Measurements from ENCODE around the gene AGXT.

Gene AGXT

GRCh38 chr2:240903191-240904060 lies 34.8 kb downstream of the AGXT start:
- peaks cover 2% of the 10 kb centered on the region for H3K4me1 ChIP-seq (ENCODE audit: control insufficient read depth, insufficient read depth, low read length, poor library complexity, severe bottlenecking)
- H3K36me3 ChIP-seq (ENCODE audit: control insufficient read depth, insufficient read depth, low read length), result no peaks in the 10 kb centered on the region
- H3K9me3 ChIP-seq (ENCODE audit: control insufficient read depth, low read length), result no peaks in the 10 kb centered on the region
- WGBS, 2 experiments (ENCODE audit: insufficient coverage in 2 of 2), result 94 to 95% methylated on average over 21 to 25 of the region's 34 CpGs
- H3K4me3 ChIP-seq (ENCODE audit: extremely low read depth, insufficient read depth, low read length, poor library complexity, severe bottlenecking), result no peak overlapping the region
- H3K27ac ChIP-seq (ENCODE audit: low read depth, low read length, severe bottlenecking), result no peak overlapping the region

GRCh38 chr2:240904216-240905175 lies 35.9 kb downstream of the AGXT start:
- 92 to 93% methylated on average over 12 to 15 of the region's 19 CpGs for WGBS, 2 experiments (ENCODE audit: insufficient coverage in 2 of 2)
- Histone ChIP-seq H3K9me3 (ENCODE audit: control insufficient read depth, low read length) (no peaks in the 10 kb centered on the region), H3K4me1 (ENCODE audit: control insufficient read depth, insufficient read depth, low read length, poor library complexity, severe bottlenecking) (peaks cover 2% of the 10 kb centered on the region), H3K36me3 (ENCODE audit: control insufficient read depth, insufficient read depth, low read length) (no peaks in the 10 kb centered on the region), H3K4me3 (ENCODE audit: extremely low read depth, insufficient read depth, low read length, poor library complexity, severe bottlenecking) (no peak overlapping the region), H3K27ac (ENCODE audit: low read depth, low read length, severe bottlenecking) (no peak overlapping the region)

GRCh38 chr2:240905176-240905781 lies 36.7 kb downstream of the AGXT start:
- Histone ChIP-seq H3K4me1 (ENCODE audit: control insufficient read depth, insufficient read depth, low read length, poor library complexity, severe bottlenecking) (peaks cover 2% of the 10 kb centered on the region), H3K4me3 (ENCODE audit: extremely low read depth, insufficient read depth, low read length, poor library complexity, severe bottlenecking) (no peak overlapping the region), H3K27ac (ENCODE audit: low read depth, low read length, severe bottlenecking) (no peak overlapping the region), H3K36me3 (ENCODE audit: control insufficient read depth, insufficient read depth, low read length) (no peaks in the 10 kb centered on the region), H3K9me3 (ENCODE audit: control insufficient read depth, low read length) (no peaks in the 10 kb centered on the region)
- WGBS, 2 experiments (ENCODE audit: insufficient coverage in 2 of 2), result 89 to 92% methylated on average over 12 to 13 of the region's 13 CpGs

- Histone ChIP-seq H3K4me1 (ENCODE audit: control insufficient read depth, insufficient read depth, low read length, poor library complexity, severe bottlenecking) (peaks cover 2% of the 10 kb centered on the region), H3K9me3 (ENCODE audit: control insufficient read depth, low read length) (no peaks in the 10 kb centered on the region), H3K4me3 (ENCODE audit: extremely low read depth, insufficient read depth, low read length, poor library complexity, severe bottlenecking) (no peak within 1 kb of the TSS), H3K36me3 (ENCODE audit: control insufficient read depth, insufficient read depth, low read length) (no peaks in the 10 kb centered on the region), H3K27ac (ENCODE audit: low read depth, low read length, severe bottlenecking) (no peak within 1 kb of the TSS)
- 89 to 91% methylated on average over 19 to 21 of the region's 23 CpGs for whole genome bisulfite sequencing, 2 experiments (ENCODE audit: insufficient coverage in 2 of 2)
These were observed 37.7 kb downstream of the AGXT start, which contains the start of gene CROCC2 for GRCh38 chr2:240906141-240906910. CROCC2 (plus strand) TSS chr2:240906336; CDS start chr2:240906514, 178 bp downstream.

- 86 to 89% methylated on average over 16 to 22 of the region's 22 CpGs for WGBS, 2 experiments (ENCODE audit: insufficient coverage in 2 of 2)
- H3K36me3 ChIP-seq (ENCODE audit: control insufficient read depth, insufficient read depth, low read length), result no peaks in the 10 kb centered on the region
- no peak overlapping the region for H3K27ac ChIP-seq (ENCODE audit: low read depth, low read length, severe bottlenecking)
- no peaks in the 10 kb centered on the region for H3K9me3 ChIP-seq (ENCODE audit: control insufficient read depth, low read length)
- H3K4me1 ChIP-seq (ENCODE audit: control insufficient read depth, insufficient read depth, low read length, poor library complexity, severe bottlenecking), result peaks cover 5% of the 10 kb centered on the region
- H3K4me3 ChIP-seq (ENCODE audit: extremely low read depth, insufficient read depth, low read length, poor library complexity, severe bottlenecking), result no peak overlapping the region
These were observed 38.4 kb downstream of the AGXT start for GRCh38 chr2:240906911-240907590.

- H3K9me3 ChIP-seq (ENCODE audit: control insufficient read depth, low read length), result no peaks in the 10 kb centered on the region
- H3K27ac ChIP-seq (ENCODE audit: low read depth, low read length, severe bottlenecking), result no peak overlapping the region
- H3K36me3 ChIP-seq (ENCODE audit: control insufficient read depth, insufficient read depth, low read length), result no peaks in the 10 kb centered on the region
- WGBS, 2 experiments (ENCODE audit: insufficient coverage in 2 of 2), result 83 to 86% methylated on average over 9 to 13 of the region's 17 CpGs
- peaks cover 18% of the 10 kb centered on the region for H3K4me1 ChIP-seq (ENCODE audit: control insufficient read depth, insufficient read depth, low read length, poor library complexity, severe bottlenecking)
- no peak overlapping the region for H3K4me3 ChIP-seq (ENCODE audit: extremely low read depth, insufficient read depth, low read length, poor library complexity, severe bottlenecking)
These were observed 40.8 kb downstream of the AGXT start for GRCh38 chr2:240909216-240909974.

GRCh38 chr2:240911641-240912265 lies 43.1 kb downstream of the AGXT start:
- Histone ChIP-seq H3K9me3 (ENCODE audit: control insufficient read depth, low read length) (no peaks in the 10 kb centered on the region), H3K4me1 (ENCODE audit: control insufficient read depth, insufficient read depth, low read length, poor library complexity, severe bottlenecking) (peaks cover 18% of the 10 kb centered on the region), H3K27ac (ENCODE audit: low read depth, low read length, severe bottlenecking) (no peak overlapping the region), H3K4me3 (ENCODE audit: extremely low read depth, insufficient read depth, low read length, poor library complexity, severe bottlenecking) (no peak overlapping the region), H3K36me3 (ENCODE audit: control insufficient read depth, insufficient read depth, low read length) (no peaks in the 10 kb centered on the region)
- 94% methylated on average over 17 to 19 of the region's 20 CpGs for WGBS, 2 experiments (ENCODE audit: insufficient coverage in 2 of 2)

- H3K4me3 ChIP-seq (ENCODE audit: extremely low read depth, insufficient read depth, low read length, poor library complexity, severe bottlenecking), result no peak overlapping the region
- peaks cover 18% of the 10 kb centered on the region for H3K4me1 ChIP-seq (ENCODE audit: control insufficient read depth, insufficient read depth, low read length, poor library complexity, severe bottlenecking)
- H3K9me3 ChIP-seq (ENCODE audit: control insufficient read depth, low read length), result no peaks in the 10 kb centered on the region
- H3K36me3 ChIP-seq (ENCODE audit: control insufficient read depth, insufficient read depth, low read length), result no peaks in the 10 kb centered on the region
- no peak overlapping the region for H3K27ac ChIP-seq (ENCODE audit: low read depth, low read length, severe bottlenecking)
- 86 to 92% methylated on average over 17 to 19 of the region's 21 CpGs for WGBS, 2 experiments (ENCODE audit: insufficient coverage in 2 of 2)
These were observed 44.5 kb downstream of the AGXT start for GRCh38 chr2:240912878-240913809.

All from mesodermal cell (in vitro differentiated cells).